HepG2 (cell line): ENCODE data around the gene RALBP1. TPM values are rescaled to one million over a fixed set of nuclear protein-coding genes. Genes with fewer than 3 reads are reported as not detected.

Source experiments
- ATAC-seq: fragments of 200-7000 bp; cut with Tn5 transposase; 3 replicates; pipeline ENCODE4 v1.9.1; 2020; ENCODE audit warnings: mild to moderate bottlenecking, moderate library complexity
- BruUV-seq: library from RNA; stranded (reverse); fragments of 400-500 nt; replicated peaks from 2 replicates; lab custom pipeline; 2021; lab: Mats Ljungman, UMichigan
- CTCF ChIA-PET: fragments of 300-600 bp; formaldehyde crosslinking; extraction: SDS; loops from one replicate; lab custom pipeline; 2021; ENCODE audit warnings: low total read pairs, inconsistent platforms, low intra/inter-chr PET ratio; lab: Yijun Ruan, JAX
- POLR2A ChIA-PET: fragments of 350-600 bp; sonication (Branson Sonifier 250); formaldehyde crosslinking; loops from one replicate; lab custom pipeline; 2020; ENCODE audit warnings: antibody characterized with exemption, inconsistent platforms; lab: Yijun Ruan, JAX
- DNase-seq: peaks from one replicate; pipeline ENCODE4 v3.0.0-alpha.2; 2015; ENCODE audit warnings: low spot score
- FAIRE-seq: peaks from 3 replicates; lab custom pipeline; 2011; peaks lifted over from hg19 to GRCh38; lab: Jason Lieb, UNC
- H2AFZ ChIP-seq: one replicate; pipeline ENCODE4 v1.6.1; 2011; ENCODE audit warnings: low read length, inconsistent platforms
- H3K27ac ChIP-seq: fragments of 300-600 bp; 3 replicates; pipeline ENCODE4 v1.8.0; 2011; ENCODE audit warnings: mixed run types, mild to moderate bottlenecking, mixed read lengths, low read length, inconsistent platforms; ENCODE audit not compliant: insufficient read depth; ENCODE audit errors: extremely low read length
- H3K27me3 ChIP-seq, 2 experiments: fragments of 200-600 bp in 1 of 2; 2 replicates in 1 of 2; 3 replicates in 1 of 2; pipeline versions ENCODE4 v1.6.0 to v1.8.0; 2011; ENCODE audit warnings: low read length in 2 of 2, mild to moderate bottlenecking in 2 of 2, moderate library complexity in 2 of 2, inconsistent platforms in 1 of 2; ENCODE audit not compliant: insufficient read depth in 2 of 2, control insufficient read depth in 1 of 2
- H3K36me3 ChIP-seq, 2 experiments: fragments of 200-600 bp in 1 of 2; replicated peaks in 1 of 2; 2 replicates in 1 of 2; 3 replicates in 1 of 2; pipeline versions ENCODE4 v1.5.1 to v1.8.0; 2011; ENCODE audit warnings: low read length in 2 of 2, inconsistent platforms in 1 of 2; ENCODE audit not compliant: insufficient read depth in 2 of 2, control insufficient read depth in 1 of 2
- H3K4me1 ChIP-seq: 2 replicates; pipeline ENCODE4 v1.5.1; 2012; ENCODE audit warnings: low read length, inconsistent platforms; ENCODE audit not compliant: insufficient read depth
- H3K4me2 ChIP-seq: 2 replicates; pipeline ENCODE4 v1.6.0; 2011; ENCODE audit warnings: low read depth, low read length, inconsistent platforms
- H3K4me3 ChIP-seq, 3 experiments: fragments of 200-600 bp in 1 of 3; sonication (generic), shearing (Covaris generic) in 1 of 3; replicated peaks in 1 of 3; 2 replicates each; pipeline ENCODE4 v1.5.1; 2011 to 2016; ENCODE audit warnings: low read length in 3 of 3, inconsistent platforms in 2 of 3, low read depth in 2 of 3, mild to moderate bottlenecking in 2 of 3, control low read depth in 1 of 3, mixed read lengths in 1 of 3; ENCODE audit not compliant: insufficient read depth in 1 of 3
- H3K79me2 ChIP-seq: one replicate; pipeline ENCODE4 v1.6.1; 2011; ENCODE audit warnings: low read length, inconsistent platforms; ENCODE audit not compliant: insufficient read depth
- H3K9ac ChIP-seq: 2 replicates; pipeline ENCODE4 v1.6.0; 2011; ENCODE audit warnings: mild to moderate bottlenecking, low read depth, low read length, inconsistent platforms; ENCODE audit not compliant: insufficient read depth
- H3K9me3 ChIP-seq: 2 replicates; pipeline ENCODE4 v1.5.1; 2012; ENCODE audit warnings: mild to moderate bottlenecking, low read length
- H4K20me1 ChIP-seq: 2 replicates; pipeline ENCODE4 v1.6.0; 2011; ENCODE audit warnings: inconsistent platforms, mild to moderate bottlenecking, low read length, moderate library complexity; ENCODE audit not compliant: insufficient read depth
- ATF5 ChIP-seq: sonication (generic); formaldehyde crosslinking; IDR thresholded peaks from 2 replicates; pipeline ENCODE4 v1.4.0; 2020; ENCODE audit warnings: mild to moderate bottlenecking, low read depth, missing genetic modification reagents
- ATF7-NPFF ChIP-seq: sonication (generic); formaldehyde crosslinking; IDR thresholded peaks from 2 replicates; pipeline ENCODE4 v1.8.1; 2023; ENCODE audit warnings: mild to moderate bottlenecking, low read depth, missing genetic modification reagents, moderate library complexity
- GATA4 ChIP-seq: sonication (generic); IDR thresholded peaks from 2 replicates; pipeline ENCODE4 v1.6.1; 2016; ENCODE audit warnings: antibody characterized with exemption, low read depth, borderline replicate concordance
- JUN ChIP-seq: sonication (generic); formaldehyde crosslinking; IDR thresholded peaks from 2 replicates; pipeline ENCODE4 v1.4.0; 2020; ENCODE audit warnings: mild to moderate bottlenecking, missing genetic modification reagents
- LCORL ChIP-seq, 2 experiments: fragments of 450-650 bp in 1 of 2; sonication (generic) in 1 of 2; formaldehyde crosslinking in 1 of 2; IDR thresholded peaks; 2 replicates each; pipeline versions ENCODE4 v1.5.0 to v1.6.1; 2017 to 2020; ENCODE audit warnings: antibody characterized with exemption in 1 of 2, missing genetic modification reagents in 1 of 2
- NFKB2 ChIP-seq: sonication (generic); formaldehyde crosslinking; IDR thresholded peaks from 2 replicates; pipeline ENCODE4 v1.4.0; 2020; ENCODE audit warnings: missing genetic modification reagents, borderline replicate concordance
- RARG ChIP-seq: sonication (generic); formaldehyde crosslinking; IDR thresholded peaks from 2 replicates; pipeline ENCODE4 v1.4.0; 2020; ENCODE audit warnings: low read depth, mild to moderate bottlenecking, missing genetic modification reagents
- SETDB1 ChIP-seq: sonication (generic); formaldehyde crosslinking; IDR thresholded peaks from 2 replicates; pipeline ENCODE4 v1.5.1; 2020; ENCODE audit warnings: missing genetic modification reagents, mild to moderate bottlenecking, borderline replicate concordance
- SRSF9 ChIP-seq: fragments of 200-400 bp; formaldehyde crosslinking; IDR thresholded peaks from 2 replicates; pipeline ENCODE4 v1.6.1; 2018; ENCODE audit warnings: borderline replicate concordance, mild to moderate bottlenecking, low read depth, low read length; ENCODE audit not compliant: insufficient read depth, poor library complexity, severe bottlenecking
- YEATS4 ChIP-seq: sonication (generic); formaldehyde crosslinking; IDR thresholded peaks from 2 replicates; pipeline ENCODE4 v1.4.0; 2020; ENCODE audit warnings: missing genetic modification reagents, borderline replicate concordance
- ZNF230 ChIP-seq: sonication (generic); formaldehyde crosslinking; IDR thresholded peaks from 2 replicates; pipeline ENCODE4 v1.4.0; 2020; ENCODE audit warnings: mild to moderate bottlenecking, missing genetic modification reagents
- ZNF280D ChIP-seq: sonication (generic); formaldehyde crosslinking; IDR thresholded peaks from 2 replicates; pipeline ENCODE4 v1.5.1; 2020; ENCODE audit warnings: mild to moderate bottlenecking, missing genetic modification reagents
- WGBS: methylation state at CpG from one replicate; pipeline ENCODE4 v1.1.6; 2017; ENCODE audit warnings: low lambda C conversion rate; 5-methylcytosine and 5-hydroxymethylcytosine counted together
- in situ Hi-C: cut with HindIII; loops from 2 replicates; pipeline ENCODE4 v1.10.0; 2017; ENCODE audit warnings: low pct_unique_long_range_greater_than_20kb; ENCODE audit not compliant: extremely low pct_ligation_motif_present
- intact Hi-C: fragments of 100-400 bp; cut with micrococcal nuclease; formaldehyde crosslinking; loops from one replicate; pipeline ENCODE4 v1.10.0; 2022; ENCODE audit not compliant: unreplicated experiment
- polyA plus RNA-seq, 8 experiments: library from polyadenylated mRNA; depleted of rRNA in 3 of 8; stranded (reverse) in 7 of 8; unstranded in 1 of 8; fragments of >200 nt; fragmentation: Illumina TruSeq in 4 of 8; extraction: Trizol in 4 of 8; gene quantifications; 2 replicates each; pipeline versions ENCODE4 v1.2.1 to v1.2.3, GENCODE V29; 2011 to 2016; ENCODE audit warnings: low read depth in 4 of 8, missing spikeins in 1 of 8, mixed read lengths in 1 of 8; ENCODE audit not compliant: insufficient read depth in 1 of 8
- total RNA-seq, 5 experiments: library from RNA; depleted of rRNA; stranded (reverse); fragments of >200 nt; fragmentation: Illumina TruSeq; extraction: Trizol; gene quantifications; 2 replicates each; pipeline ENCODE4 v1.2.3, GENCODE V29; 2016; ENCODE audit warnings: low read depth in 1 of 5
- TF ChIP-seq, protein P1 (sequence below): sonication (generic); formaldehyde crosslinking; IDR thresholded peaks from 2 replicates; pipeline ENCODE4 v1.5.0; 2020; ENCODE audit warnings: mild to moderate bottlenecking, missing genetic modification reagents
- TF ChIP-seq, protein P2 (sequence below): sonication (generic); formaldehyde crosslinking; IDR thresholded peaks from 2 replicates; pipeline ENCODE4 v1.5.1; 2020; ENCODE audit warnings: mild to moderate bottlenecking, missing genetic modification reagents, moderate library complexity

The RALBP1 gene
- total and polyA plus RNA-seq, 2 of the 13 experiments (the other 11 are each of a cell fraction or from before 2014, with no cell fraction given), result 24.5 to 33.1 TPM

- no peak overlapping the region for H2AFZ ChIP-seq
- no peak for TF ChIP-seq ATF7-NPFF (CRISPR knock-in tag)
- TF ChIP-seq JUN (CRISPR knock-in tag), result no peak
- TF ChIP-seq LCORL (IDR thresholded peaks at IDR 0.05), result no peak
- TF ChIP-seq LCORL (CRISPR knock-in tag; IDR thresholded peaks at IDR 0.05), result no peak
- no peak for TF ChIP-seq SRSF9
- no peak for TF ChIP-seq SETDB1 (CRISPR knock-in tag)
- TF ChIP-seq, protein P1, sequence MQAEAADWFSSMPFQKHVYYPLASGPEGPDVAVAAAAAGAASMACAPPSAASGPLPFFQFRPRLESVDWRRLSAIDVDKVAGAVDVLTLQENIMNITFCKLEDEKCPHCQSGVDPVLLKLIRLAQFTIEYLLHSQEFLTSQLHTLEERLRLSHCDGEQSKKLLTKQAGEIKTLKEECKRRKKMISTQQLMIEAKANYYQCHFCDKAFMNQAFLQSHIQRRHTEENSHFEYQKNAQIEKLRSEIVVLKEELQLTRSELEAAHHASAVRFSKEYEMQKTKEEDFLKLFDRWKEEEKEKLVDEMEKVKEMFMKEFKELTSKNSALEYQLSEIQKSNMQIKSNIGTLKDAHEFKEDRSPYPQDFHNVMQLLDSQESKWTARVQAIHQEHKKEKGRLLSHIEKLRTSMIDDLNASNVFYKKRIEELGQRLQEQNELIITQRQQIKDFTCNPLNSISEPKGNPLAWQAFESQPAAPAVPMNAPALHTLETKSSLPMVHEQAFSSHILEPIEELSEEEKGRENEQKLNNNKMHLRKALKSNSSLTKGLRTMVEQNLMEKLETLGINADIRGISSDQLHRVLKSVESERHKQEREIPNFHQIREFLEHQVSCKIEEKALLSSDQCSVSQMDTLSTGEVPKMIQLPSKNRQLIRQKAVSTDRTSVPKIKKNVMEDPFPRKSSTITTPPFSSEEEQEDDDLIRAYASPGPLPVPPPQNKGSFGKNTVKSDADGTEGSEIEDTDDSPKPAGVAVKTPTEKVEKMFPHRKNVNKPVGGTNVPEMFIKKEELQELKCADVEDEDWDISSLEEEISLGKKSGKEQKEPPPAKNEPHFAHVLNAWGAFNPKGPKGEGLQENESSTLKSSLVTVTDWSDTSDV (CRISPR knock-in tag), result no peak
- no peak for TF ChIP-seq ZNF280D (CRISPR knock-in tag)
- TF ChIP-seq, protein P2, sequence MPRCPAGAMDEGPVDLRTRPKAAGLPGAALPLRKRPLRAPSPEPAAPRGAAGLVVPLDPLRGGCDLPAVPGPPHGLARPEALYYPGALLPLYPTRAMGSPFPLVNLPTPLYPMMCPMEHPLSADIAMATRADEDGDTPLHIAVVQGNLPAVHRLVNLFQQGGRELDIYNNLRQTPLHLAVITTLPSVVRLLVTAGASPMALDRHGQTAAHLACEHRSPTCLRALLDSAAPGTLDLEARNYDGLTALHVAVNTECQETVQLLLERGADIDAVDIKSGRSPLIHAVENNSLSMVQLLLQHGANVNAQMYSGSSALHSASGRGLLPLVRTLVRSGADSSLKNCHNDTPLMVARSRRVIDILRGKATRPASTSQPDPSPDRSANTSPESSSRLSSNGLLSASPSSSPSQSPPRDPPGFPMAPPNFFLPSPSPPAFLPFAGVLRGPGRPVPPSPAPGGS (CRISPR knock-in tag), result no peak
- TF ChIP-seq GATA4, result no peak
- no peak for TF ChIP-seq ATF5 (CRISPR knock-in tag)
- TF ChIP-seq YEATS4, result no peak
- TF ChIP-seq NFKB2 (CRISPR knock-in tag), result no peak
- TF ChIP-seq ZNF230 (CRISPR knock-in tag), result no peak
- TF ChIP-seq RARG, result no peak
- TF ChIP-seq, all 625 proteins: peak for 0
- whole genome bisulfite sequencing, result 78% methylated on average over 6 of the region's 6 CpGs
- Histone ChIP-seq H3K9ac (no peak overlapping the region), H4K20me1 (no peaks in the 10 kb centered on the region), H3K79me2 (no peaks in the 10 kb centered on the region), H3K36me3 (peaks cover 11 to 70% of the 10 kb centered on the region in 2 experiments), H3K4me1 (peaks cover 32% of the 10 kb centered on the region), H3K9me3 (no peaks in the 10 kb centered on the region), H3K27me3 (no peaks in the 10 kb centered on the region), H3K27ac (no peak overlapping the region), H3K4me2 (no peak overlapping the region), H3K4me3 (no peak overlapping the region)
- peak; percentile 44; the same call in 1 of the 3 replicates for ATAC-seq
- no peak for FAIRE-seq
- ChIA-PET CTCF (no interaction called here), POLR2A (no interaction called here)
- in situ Hi-C loops (no loop called here), intact Hi-C loops (no loop called here)
- no TSS peak for BruUV-seq
- no peak for DNase-seq
Measured at GRCh38 chr18:9559253-9559652, 83.9 kb downstream of the RALBP1 start.
